H1 (cell line): ENCODE data around the gene GDPD5. TPM values are rescaled to one million over a fixed set of nuclear protein-coding genes. Genes with fewer than 3 reads are reported as not detected.

Experiments used
- ATF2 ChIP-seq: IDR thresholded peaks from 2 replicates; pipeline ENCODE4 v1.6.1; 2012; ENCODE audit warnings: low read length, inconsistent platforms
- FOSL1 ChIP-seq: IDR thresholded peaks from 2 replicates; pipeline ENCODE4 v1.6.1; 2011; ENCODE audit warnings: mild to moderate bottlenecking, low read depth, low read length, moderate library complexity; ENCODE audit not compliant: insufficient read depth
- HDAC2 ChIP-seq, 2 experiments: fragments of 300-600 bp in 1 of 2; sonication (generic) in 1 of 2; IDR thresholded peaks; 2 replicates each; pipeline ENCODE4 v1.6.1; 2011 to 2012; ENCODE audit warnings: low read depth in 2 of 2, low read length in 2 of 2, mild to moderate bottlenecking in 2 of 2, moderate library complexity in 2 of 2, borderline replicate concordance in 1 of 2, inconsistent platforms in 1 of 2
- POLR2AphosphoS5 ChIP-seq: IDR thresholded peaks from 2 replicates; pipeline ENCODE4 v1.6.1; 2011; ENCODE audit warnings: low read depth, low read length
- YY1 ChIP-seq: IDR thresholded peaks from 2 replicates; pipeline ENCODE4 v1.6.1; 2011; ENCODE audit warnings: low read depth, mild to moderate bottlenecking, low read length
- polyA plus RNA-seq, 7 experiments: library from polyadenylated mRNA; depleted of rRNA in 3 of 7; stranded (reverse) in 5 of 7; unstranded in 2 of 7; fragments of >200 nt in 5 of 7; fragments of 200-250 nt in 2 of 7; gene quantifications; 1 replicate in 5 of 7; 2 replicates in 1 of 7; 4 replicates in 1 of 7; pipeline versions ENCODE4 v1.2.1 to v1.2.3, GENCODE V29; 2011 to 2013; ENCODE audit warnings: missing spikeins in 2 of 7, mixed read lengths in 2 of 7
- total RNA-seq: library from RNA; stranded (reverse); fragmentation: NEBNext Ultra II Directional; extraction: Animal tissue kit (Norgen Biotek cat#: 25700); gene quantifications from 2 replicates; pipeline ENCODE4 v1.2.1, GENCODE V29; 2021

GDPD5 gene
- total and polyA plus RNA-seq, 2 of the 8 experiments (the other 6 are each of a cell fraction or from before 2014, with no cell fraction given): 7.8 to 8.6 TPM

DNA sequence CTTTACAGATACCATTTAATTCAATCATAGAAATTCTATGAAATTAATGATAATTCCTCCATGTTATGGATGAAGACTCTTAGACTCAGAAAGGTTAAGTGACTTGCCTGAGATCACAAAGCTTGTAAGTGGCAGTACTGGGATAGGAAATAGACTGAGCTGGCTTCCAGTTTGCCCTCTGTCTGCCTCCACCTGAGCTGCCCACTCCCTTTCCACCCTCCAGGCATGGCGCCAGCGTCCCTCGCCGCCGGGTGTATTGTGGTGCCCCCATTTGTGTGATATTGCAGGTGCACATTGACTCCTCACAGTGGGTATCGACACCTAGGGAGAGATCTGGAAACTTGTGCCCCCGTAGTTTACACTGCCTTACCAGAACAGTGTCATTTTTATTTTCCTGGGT is 135.8 kb downstream of the GDPD5 start (continued):
- no peak for TF ChIP-seq ATF2
- no peak for TF ChIP-seq POLR2AphosphoS5
- no peak for TF ChIP-seq FOSL1
- TF ChIP-seq YY1: no peak
- TF ChIP-seq HDAC2 (IDR thresholded peaks at IDR 0.05; ENCODE audit: borderline replicate concordance in 1 of 2, low read depth in 2 of 2, low read length in 2 of 2): no peak
